Gastroesophageal sphincter (tissue), 4 donors: ENCODE measurements around the gene HMG20B. TPM values are rescaled to one million over a fixed set of nuclear protein-coding genes. Genes with fewer than 3 reads are reported as not detected.

ENCODE experiments used
- ATAC-seq: fragments of 150-250 bp; one replicate; pipeline ENCODE4 v1.9.1; 2016; ENCODE audit warnings: mild to moderate bottlenecking, moderate library complexity
- H3K27ac ChIP-seq, 4 donors: fragments of 200-600 bp; sonication (generic) in 3 of 4; 1 replicate in 3 of 4; 2 replicates in 1 of 4; pipeline ENCODE4 v1.5.1; 2016 to 2019
- H3K27me3 ChIP-seq: fragments of 200-600 bp; sonication (generic); one replicate; pipeline ENCODE4 v1.5.1; 2019
- H3K36me3 ChIP-seq, 2 donors: fragments of 200-600 bp; sonication (generic); one replicate each; pipeline ENCODE4 v1.5.1; 2019; ENCODE audit warnings: control low read depth in 1 of 2
- H3K4me1 ChIP-seq, 3 donors: fragments of 200-600 bp; sonication (generic); 1 replicate in 2 of 3; 2 replicates in 1 of 3; pipeline ENCODE4 v1.5.1; 2016 to 2019; ENCODE audit warnings: control low read depth in 2 of 3
- H3K4me3 ChIP-seq, 2 donors: fragments of 200-600 bp; sonication (generic); one replicate each; pipeline ENCODE4 v1.5.1; 2019; ENCODE audit warnings: mild to moderate bottlenecking in 1 of 2, moderate library complexity in 1 of 2
- H3K9me3 ChIP-seq, 3 donors: fragments of 200-600 bp; sonication (generic); one replicate each; pipeline ENCODE4 v1.5.1; 2017 to 2019; ENCODE audit warnings: control low read depth in 2 of 3
- EP300 ChIP-seq: sonication (generic); formaldehyde crosslinking; IDR thresholded peaks from one replicate; pipeline ENCODE4 v1.6.1; 2017; ENCODE audit warnings: antibody characterized with exemption, mild to moderate bottlenecking
- POLR2A ChIP-seq, 2 donors: fragments of 450-650 bp; IDR thresholded peaks; one replicate each; pipeline ENCODE4 v1.6.1; 2017; ENCODE audit warnings: antibody characterized with exemption in 2 of 2, mild to moderate bottlenecking in 2 of 2, moderate library complexity in 1 of 2
- POLR2AphosphoS5 ChIP-seq: sonication (generic); formaldehyde crosslinking; IDR thresholded peaks from one replicate; pipeline ENCODE4 v1.6.1; 2017; ENCODE audit warnings: antibody characterized with exemption
- WGBS, 2 donors: methylation state at CpG; one replicate each; pipeline ENCODE4 v1.1.5; 2018; ENCODE audit warnings: low coverage in 1 of 2; 5-methylcytosine and 5-hydroxymethylcytosine counted together
- total RNA-seq, 4 donors: library from RNA; depleted of rRNA; stranded (reverse); fragments of >200 nt; gene quantifications; one replicate each; pipeline ENCODE4 v1.1.0, GENCODE V29; 2016
- TF ChIP-seq, protein P1 (sequence below), 4 experiments: fragments of 200-600 bp in 2 of 4; fragments of 450-650 bp in 2 of 4; sonication (generic) in 1 of 4; IDR thresholded peaks; one replicate each; pipeline ENCODE4 v1.5.1; 2017 to 2019; ENCODE audit warnings: antibody characterized with exemption in 4 of 4, mild to moderate bottlenecking in 2 of 4, moderate library complexity in 2 of 4

Gene HMG20B
- total RNA-seq, 4 donors from 2014 or later, result 106 to 203 (median 154) TPM

GRCh38 chr19:3617463-3617862, 44.7 kb downstream of the HMG20B start:
- 63 to 82% methylated on average over 4 to 6 of the region's 19 CpGs for WGBS, 2 donors
- H3K9me3 ChIP-seq, result no peaks in the 10 kb centered on the region
- peaks cover 0 to 55% (median 21%) of the 10 kb centered on the region in 3 donors for H3K4me1 ChIP-seq
- peak; percentile 65 for ATAC-seq
- no peak for TF ChIP-seq POLR2AphosphoS5
- TF ChIP-seq POLR2A (IDR thresholded peaks at IDR 0.05), result no peak
- no peak for TF ChIP-seq EP300
- TF ChIP-seq, protein P1, sequence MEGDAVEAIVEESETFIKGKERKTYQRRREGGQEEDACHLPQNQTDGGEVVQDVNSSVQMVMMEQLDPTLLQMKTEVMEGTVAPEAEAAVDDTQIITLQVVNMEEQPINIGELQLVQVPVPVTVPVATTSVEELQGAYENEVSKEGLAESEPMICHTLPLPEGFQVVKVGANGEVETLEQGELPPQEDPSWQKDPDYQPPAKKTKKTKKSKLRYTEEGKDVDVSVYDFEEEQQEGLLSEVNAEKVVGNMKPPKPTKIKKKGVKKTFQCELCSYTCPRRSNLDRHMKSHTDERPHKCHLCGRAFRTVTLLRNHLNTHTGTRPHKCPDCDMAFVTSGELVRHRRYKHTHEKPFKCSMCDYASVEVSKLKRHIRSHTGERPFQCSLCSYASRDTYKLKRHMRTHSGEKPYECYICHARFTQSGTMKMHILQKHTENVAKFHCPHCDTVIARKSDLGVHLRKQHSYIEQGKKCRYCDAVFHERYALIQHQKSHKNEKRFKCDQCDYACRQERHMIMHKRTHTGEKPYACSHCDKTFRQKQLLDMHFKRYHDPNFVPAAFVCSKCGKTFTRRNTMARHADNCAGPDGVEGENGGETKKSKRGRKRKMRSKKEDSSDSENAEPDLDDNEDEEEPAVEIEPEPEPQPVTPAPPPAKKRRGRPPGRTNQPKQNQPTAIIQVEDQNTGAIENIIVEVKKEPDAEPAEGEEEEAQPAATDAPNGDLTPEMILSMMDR (IDR thresholded peaks at IDR 0.05), result no peak
- no peak overlapping the region for H3K4me3 ChIP-seq
- H3K36me3 ChIP-seq, result peaks cover 0 to 85% of the 10 kb centered on the region in 2 donors
- peak overlapping the region in 3 of 4 donors; percentile 54 to 71 (median 62) for H3K27ac ChIP-seq
- H3K27me3 ChIP-seq, result no peaks in the 10 kb centered on the region

- no CpG with 5 or more reads among the region's 31 CpGs for WGBS, 2 donors
- H3K4me1 ChIP-seq, result peaks cover 0 to 47% (median 18%) of the 10 kb centered on the region in 3 donors
- peak overlapping the region in 1 of 2 donors; percentile 26 for H3K4me3 ChIP-seq
- peaks cover 0 to 85% of the 10 kb centered on the region in 2 donors for H3K36me3 ChIP-seq
- peak; percentile 84 for ATAC-seq
- H3K27me3 ChIP-seq, result no peaks in the 10 kb centered on the region
- peak overlapping the region in 3 of 4 donors; percentile 54 to 71 (median 62) for H3K27ac ChIP-seq
- no peak for TF ChIP-seq EP300
- no peak for TF ChIP-seq POLR2AphosphoS5
- TF ChIP-seq, protein P1 (IDR thresholded peaks at IDR 0.05), result peak in 3 of 4 experiments; percentile 97 to 100 (median 97)
- TF ChIP-seq POLR2A (IDR thresholded peaks at IDR 0.05), result no peak
- no peaks in the 10 kb centered on the region for H3K9me3 ChIP-seq
Measured at GRCh38 chr19:3618144-3618810, 45.5 kb downstream of the HMG20B start.

DNA sequence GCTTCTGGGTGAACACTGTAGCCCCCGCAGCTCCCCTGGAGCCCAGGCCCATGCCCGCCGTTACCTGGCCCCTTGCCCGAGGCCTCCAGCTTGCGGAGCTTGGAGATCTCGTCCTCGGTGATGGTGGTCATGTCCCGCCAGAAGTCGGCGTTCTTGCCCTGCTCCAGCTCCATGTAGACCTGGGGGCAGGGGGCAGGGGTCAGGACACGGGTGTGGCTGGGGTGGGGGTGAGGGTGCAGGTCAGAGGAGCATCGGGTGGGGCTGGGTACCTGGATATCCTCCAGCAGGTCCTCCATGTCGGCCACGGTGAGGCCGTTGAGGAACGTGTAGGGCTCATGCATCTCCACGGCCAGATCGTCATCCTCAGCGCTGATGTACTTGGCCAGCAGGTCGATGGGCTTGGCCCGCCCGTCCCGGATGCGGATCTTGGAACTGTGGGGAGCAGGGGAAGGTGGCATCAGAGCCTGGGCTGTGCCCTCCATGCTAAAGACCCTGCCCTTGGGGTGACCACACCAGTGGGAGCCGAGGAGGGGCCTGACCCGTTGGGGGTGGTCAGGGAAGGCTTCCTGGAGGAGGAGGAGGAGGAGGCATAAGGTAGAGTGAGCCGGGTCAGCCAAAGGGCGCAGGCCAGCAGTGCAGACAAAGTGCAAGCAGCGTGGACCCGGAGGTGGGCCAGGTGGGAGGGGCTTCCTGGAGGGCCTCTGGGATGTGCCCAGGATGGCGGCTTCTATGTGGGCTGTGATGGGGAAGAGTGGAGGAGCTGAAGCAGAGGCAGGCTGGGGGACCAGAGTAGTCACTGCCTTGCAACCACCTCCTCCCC, 46.3 kb downstream of the HMG20B start:
- 74 to 93% methylated on average over 2 to 3 of the region's 31 CpGs for WGBS, 2 donors
- TF ChIP-seq EP300 (no peak), POLR2A (IDR thresholded peaks at IDR 0.05) (no peak), POLR2AphosphoS5 (no peak)
- TF ChIP-seq, protein P1 (IDR thresholded peaks at IDR 0.05), result no peak
- no peaks in the 10 kb centered on the region for H3K27me3 ChIP-seq
- ATAC-seq, result no peak
- peaks cover 0 to 43% (median 10%) of the 10 kb centered on the region in 3 donors for H3K4me1 ChIP-seq
- H3K9me3 ChIP-seq, result no peaks in the 10 kb centered on the region
- peaks cover 0 to 85% of the 10 kb centered on the region in 2 donors for H3K36me3 ChIP-seq
- H3K27ac ChIP-seq, result peak overlapping the region in 2 of 4 donors; percentile 54 to 62
- no peak overlapping the region for H3K4me3 ChIP-seq

GRCh38 chr19:3619631-3620012, 46.9 kb downstream of the HMG20B start:
- Histone ChIP-seq H3K36me3 (peaks cover 0 to 84% of the 10 kb centered on the region in 2 donors), H3K27me3 (no peaks in the 10 kb centered on the region), H3K27ac (no peak overlapping the region), H3K4me1 (peaks cover 0 to 43% (median 8%) of the 10 kb centered on the region in 3 donors), H3K9me3 (no peaks in the 10 kb centered on the region), H3K4me3 (no peak overlapping the region)
- TF ChIP-seq, protein P1 (IDR thresholded peaks at IDR 0.05), result no peak
- TF ChIP-seq POLR2A (IDR thresholded peaks at IDR 0.05) (no peak), POLR2AphosphoS5 (no peak), EP300 (no peak)
- no peak for ATAC-seq
- WGBS, 2 donors, result 80% methylated on average over 1 of the region's 17 CpGs; no CpG with 5 or more reads in 1 of the 2 donors
